Esophagus muscularis mucosa (tissue), 3 donors: ENCODE measurements around the gene TMEM271.

ENCODE experiments used
- POLR2AphosphoS5 ChIP-seq, 2 donors: sonication (generic); formaldehyde crosslinking; IDR thresholded peaks; one replicate each; pipeline ENCODE4 v1.6.1; 2017; ENCODE audit warnings: antibody characterized with exemption in 2 of 2
- TF ChIP-seq, protein P1 (sequence below), 3 experiments: fragments of 200-600 bp in 2 of 3; fragments of 450-650 bp in 1 of 3; sonication (generic) in 2 of 3; IDR thresholded peaks; one replicate each; pipeline ENCODE4 v1.5.1; 2017 to 2019; ENCODE audit warnings: antibody characterized with exemption in 3 of 3, mild to moderate bottlenecking in 2 of 3, moderate library complexity in 1 of 3

- TF ChIP-seq, protein P1, sequence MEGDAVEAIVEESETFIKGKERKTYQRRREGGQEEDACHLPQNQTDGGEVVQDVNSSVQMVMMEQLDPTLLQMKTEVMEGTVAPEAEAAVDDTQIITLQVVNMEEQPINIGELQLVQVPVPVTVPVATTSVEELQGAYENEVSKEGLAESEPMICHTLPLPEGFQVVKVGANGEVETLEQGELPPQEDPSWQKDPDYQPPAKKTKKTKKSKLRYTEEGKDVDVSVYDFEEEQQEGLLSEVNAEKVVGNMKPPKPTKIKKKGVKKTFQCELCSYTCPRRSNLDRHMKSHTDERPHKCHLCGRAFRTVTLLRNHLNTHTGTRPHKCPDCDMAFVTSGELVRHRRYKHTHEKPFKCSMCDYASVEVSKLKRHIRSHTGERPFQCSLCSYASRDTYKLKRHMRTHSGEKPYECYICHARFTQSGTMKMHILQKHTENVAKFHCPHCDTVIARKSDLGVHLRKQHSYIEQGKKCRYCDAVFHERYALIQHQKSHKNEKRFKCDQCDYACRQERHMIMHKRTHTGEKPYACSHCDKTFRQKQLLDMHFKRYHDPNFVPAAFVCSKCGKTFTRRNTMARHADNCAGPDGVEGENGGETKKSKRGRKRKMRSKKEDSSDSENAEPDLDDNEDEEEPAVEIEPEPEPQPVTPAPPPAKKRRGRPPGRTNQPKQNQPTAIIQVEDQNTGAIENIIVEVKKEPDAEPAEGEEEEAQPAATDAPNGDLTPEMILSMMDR (IDR thresholded peaks at IDR 0.05) = no peak
- no peak for TF ChIP-seq POLR2AphosphoS5 (IDR thresholded peaks at IDR 0.05)
These were observed 42.6 kb downstream of the TMEM271 start for GRCh38 chr4:533318-534100.
